SK-N-SH treated with all-trans-retinoic acid at 6 μM for 48 hours (cell line): ENCODE measurements around the gene WDR59.

ENCODE experiments used
- ATAC-seq: fragments of 200-7000 bp; cut with Tn5 transposase; 3 replicates; pipeline ENCODE4 v1.9.1; 2020; ENCODE audit warnings: mild to moderate bottlenecking, moderate library complexity
- ARNTL ChIP-seq: fragments of 450-650 bp; formaldehyde crosslinking; IDR thresholded peaks from 2 replicates; pipeline ENCODE4 v1.5.0; 2020; ENCODE audit warnings: low read depth, mild to moderate bottlenecking, moderate library complexity, borderline replicate concordance
- BACH2 ChIP-seq: fragments of 250-450 bp; sonication (Bioruptor Pico); IDR thresholded peaks from 2 replicates; pipeline ENCODE4 v1.9.0; 2021; ENCODE audit warnings: mild to moderate bottlenecking, borderline replicate concordance
- CSDC2 ChIP-seq: fragments of 250-450 bp; sonication (Bioruptor Pico); IDR thresholded peaks from 2 replicates; pipeline ENCODE4 v1.5.0; 2020; ENCODE audit warnings: mild to moderate bottlenecking, moderate library complexity
- CSRNP3 ChIP-seq: fragments of 250-450 bp; sonication (Bioruptor Pico); IDR thresholded peaks from 2 replicates; pipeline ENCODE4 v1.5.1; 2021; ENCODE audit warnings: mild to moderate bottlenecking, moderate library complexity
- ESRRG ChIP-seq: fragments of 250-450 bp; sonication (Bioruptor Pico); IDR thresholded peaks from 2 replicates; pipeline ENCODE4 v1.6.1; 2021; ENCODE audit warnings: mild to moderate bottlenecking
- ISL1 ChIP-seq: fragments of 250-450 bp; sonication (Bioruptor Pico); IDR thresholded peaks from 2 replicates; pipeline ENCODE4 v2.1.2; 2022; ENCODE audit warnings: mild to moderate bottlenecking, moderate library complexity
- OSR1 ChIP-seq: fragments of 250-450 bp; sonication (Bioruptor Pico); IDR thresholded peaks from 2 replicates; pipeline ENCODE4 v1.8.0; 2022; ENCODE audit warnings: moderate library complexity, mild to moderate bottlenecking, inconsistent platforms
- PATZ1 ChIP-seq: fragments of 250-450 bp; sonication (Bioruptor Pico); IDR thresholded peaks from 2 replicates; pipeline ENCODE4 v1.8.0; 2020; ENCODE audit warnings: mild to moderate bottlenecking, moderate library complexity, borderline replicate concordance
- POU6F1 ChIP-seq: fragments of 250-450 bp; sonication (Bioruptor Pico); IDR thresholded peaks from 2 replicates; pipeline ENCODE4 v1.8.0; 2021; ENCODE audit warnings: low read depth, mild to moderate bottlenecking, moderate library complexity, borderline replicate concordance
- PPARA ChIP-seq: fragments of 250-450 bp; sonication (Bioruptor Pico); IDR thresholded peaks from 2 replicates; pipeline ENCODE4 v1.5.0; 2020; ENCODE audit warnings: mild to moderate bottlenecking, borderline replicate concordance
- RARB ChIP-seq: fragments of 250-450 bp; sonication (Bioruptor Pico); IDR thresholded peaks from 2 replicates; pipeline ENCODE4 v1.8.0; 2021; ENCODE audit warnings: mild to moderate bottlenecking, moderate library complexity
- SNAI2 ChIP-seq: fragments of 250-450 bp; sonication (Bioruptor Pico); IDR thresholded peaks from 2 replicates; pipeline ENCODE4 v1.5.0; 2020; ENCODE audit warnings: mild to moderate bottlenecking, moderate library complexity
- TCF4 ChIP-seq: fragments of 250-450 bp; sonication (Bioruptor Pico); IDR thresholded peaks from 2 replicates; pipeline ENCODE4 v1.8.0; 2021; ENCODE audit warnings: mild to moderate bottlenecking, moderate library complexity, borderline replicate concordance
- TOX ChIP-seq: fragments of 250-450 bp; sonication (Bioruptor Pico); IDR thresholded peaks from 2 replicates; pipeline ENCODE4 v1.8.0; 2021; ENCODE audit warnings: mild to moderate bottlenecking, moderate library complexity, borderline replicate concordance
- TSHZ2 ChIP-seq: fragments of 250-450 bp; sonication (Bioruptor Pico); IDR thresholded peaks from 2 replicates; pipeline ENCODE4 v1.5.0; 2020; ENCODE audit warnings: mild to moderate bottlenecking, moderate library complexity
- ZC3H10 ChIP-seq: fragments of 250-450 bp; sonication (Bioruptor Pico); IDR thresholded peaks from 2 replicates; pipeline ENCODE4 v1.5.1; 2021; ENCODE audit warnings: mild to moderate bottlenecking, moderate library complexity
- ZFP3 ChIP-seq: fragments of 250-450 bp; sonication (Bioruptor Pico); IDR thresholded peaks from 2 replicates; pipeline ENCODE4 v1.5.0; 2020; ENCODE audit warnings: mild to moderate bottlenecking, moderate library complexity
- ZFP30 ChIP-seq: fragments of 450-650 bp; formaldehyde crosslinking; IDR thresholded peaks from 2 replicates; pipeline ENCODE4 v1.5.0; 2022; ENCODE audit warnings: mild to moderate bottlenecking, moderate library complexity
- ZNF70 ChIP-seq: fragments of 450-650 bp; formaldehyde crosslinking; IDR thresholded peaks from 2 replicates; pipeline ENCODE4 v1.5.0; 2020; ENCODE audit warnings: mild to moderate bottlenecking, moderate library complexity
- ZNF8 ChIP-seq: fragments of 450-650 bp; formaldehyde crosslinking; IDR thresholded peaks from 2 replicates; pipeline ENCODE4 v1.5.0; 2020; ENCODE audit warnings: mild to moderate bottlenecking, moderate library complexity

The WDR59 gene

GRCh38 chr16:75024594-75024993 lies 39.7 kb upstream of the WDR59 start:
- ATAC-seq = no peak
- no peak for TF ChIP-seq ESRRG (CRISPR knock-in tag)
- TF ChIP-seq TOX (CRISPR knock-in tag) = no peak
- no peak for TF ChIP-seq ARNTL (CRISPR knock-in tag)
- TF ChIP-seq CSDC2 (CRISPR knock-in tag) = no peak
- no peak for TF ChIP-seq ZNF8 (CRISPR knock-in tag)
- TF ChIP-seq ISL1 (CRISPR knock-in tag) = no peak
- no peak for TF ChIP-seq TCF4 (CRISPR knock-in tag)
- no peak for TF ChIP-seq RARB (CRISPR knock-in tag)
- TF ChIP-seq SNAI2 (CRISPR knock-in tag) = no peak
- TF ChIP-seq BACH2 (CRISPR knock-in tag) = no peak
- no peak for TF ChIP-seq PPARA (CRISPR knock-in tag)
- TF ChIP-seq OSR1 (CRISPR knock-in tag) = no peak
- no peak for TF ChIP-seq POU6F1 (CRISPR knock-in tag)
- no peak for TF ChIP-seq ZNF70 (CRISPR knock-in tag)
- no peak for TF ChIP-seq TSHZ2
- TF ChIP-seq ZFP30 (CRISPR knock-in tag) = no peak

GRCh38 chr16:75024182-75024581 lies 39.3 kb upstream of the WDR59 start:
- no peak for ATAC-seq
- no peak for TF ChIP-seq PATZ1
- TF ChIP-seq CSDC2 (CRISPR knock-in tag) = no peak
- no peak for TF ChIP-seq POU6F1 (CRISPR knock-in tag)
- TF ChIP-seq ZNF8 (CRISPR knock-in tag) = no peak
- no peak for TF ChIP-seq ZNF70 (CRISPR knock-in tag)
- no peak for TF ChIP-seq TCF4 (CRISPR knock-in tag)
- no peak for TF ChIP-seq BACH2 (CRISPR knock-in tag)
- no peak for TF ChIP-seq ZFP30 (CRISPR knock-in tag)
- no peak for TF ChIP-seq ZFP3 (CRISPR knock-in tag)
- TF ChIP-seq OSR1 (CRISPR knock-in tag) = no peak
- TF ChIP-seq ZC3H10 = no peak
- no peak for TF ChIP-seq TSHZ2
- no peak for TF ChIP-seq RARB (CRISPR knock-in tag)
- TF ChIP-seq SNAI2 (CRISPR knock-in tag) = no peak
- TF ChIP-seq ARNTL (CRISPR knock-in tag) = no peak
- TF ChIP-seq ISL1 (CRISPR knock-in tag) = no peak
- TF ChIP-seq ESRRG (CRISPR knock-in tag) = no peak
- no peak for TF ChIP-seq TOX (CRISPR knock-in tag)
- TF ChIP-seq CSRNP3 = no peak
